GM19043 (cell line): ENCODE results near the gene DNASE2.
A peak's percentile ranks its signal among the peaks of the same experiment; 100 is the strongest.

Experiments
- ATAC-seq: cut with Tn5 transposase; IDR thresholded peaks from one replicate; pipeline ENCODE4 v1.9.1; 2021; ENCODE audit warnings: low read depth; ENCODE audit not compliant: unreplicated experiment

The DNASE2 gene

GRCh38 chr19:12886969-12887747, 5.9 kb upstream of the DNASE2 start, which contains the start of gene KLF1:
Gene KLF1 (minus strand): TSS chr19:12887201. CDS start chr19:12887140, 61 bp downstream.
- ATAC-seq = no peak

- no peak for ATAC-seq
Measured at GRCh38 chr19:12886651-12886968, 5.4 kb upstream of the DNASE2 start.

- ATAC-seq = no peak
Measured at GRCh38 chr19:12885749-12886650, 4.8 kb upstream of the DNASE2 start.

GRCh38 chr19:12884926-12885748, 3.9 kb upstream of the DNASE2 start:
- no peak for ATAC-seq

GRCh38 chr19:12884627-12884925, 3.3 kb upstream of the DNASE2 start:
- no peak for ATAC-seq

GRCh38 chr19:12884202-12884601, 3.0 kb upstream of the DNASE2 start:
- no peak for ATAC-seq

GRCh38 chr19:12882589-12882988, 1.3 kb upstream of the DNASE2 start:
- no peak for ATAC-seq

- peak; percentile 8 for ATAC-seq
Measured at GRCh38 chr19:12880551-12881171, 588 bp downstream of the DNASE2 start.

- no peak for ATAC-seq
Measured at GRCh38 chr19:12875086-12875485, 6.2 kb downstream of the DNASE2 start.

GRCh38 chr19:12873891-12874745, 7.1 kb downstream of the DNASE2 start:
- no peak for ATAC-seq

GRCh38 chr19:12872941-12873890, 8.0 kb downstream of the DNASE2 start:
- no peak for ATAC-seq

- ATAC-seq = no peak
Measured at GRCh38 chr19:12872255-12872654, 9.0 kb downstream of the DNASE2 start.

- no peak for ATAC-seq
Measured at GRCh38 chr19:12871681-12872080, 9.6 kb downstream of the DNASE2 start.

GRCh38 chr19:12868540-12869112, 12.6 kb downstream of the DNASE2 start:
- no peak for ATAC-seq

GRCh38 chr19:12867120-12868099, 13.8 kb downstream of the DNASE2 start:
- no peak for ATAC-seq

GRCh38 chr19:12866416-12867119, 14.7 kb downstream of the DNASE2 start:
- ATAC-seq = no peak
